ENCODE measurements around the gene NOTCH2. TPM values are rescaled to one million over a fixed set of nuclear protein-coding genes. Genes with fewer than 3 reads are reported as not detected.
"Not testable (repeated sequence)": the region's sequence is repeated elsewhere in the genome, so short reads cannot be mapped to it uniquely, and the experiment has no call there.

Gene NOTCH2
- total RNA-seq, 1 donor from 2014 or later: 259 TPM

GRCh38 chr1:120032253-120032652, 37.2 kb downstream of the NOTCH2 start:
- ATAC-seq (ENCODE audit: low read depth); CTCF ChIA-PET; intact Hi-C loops (cut with micrococcal nuclease): not testable (repeated sequence)

GRCh38 chr1:120023791-120024190, 45.7 kb downstream of the NOTCH2 start:
- intact Hi-C loops (cut with micrococcal nuclease); DNase-seq; POLR2A ChIA-PET; CTCF ChIA-PET; H3K36me3 Mint-ChIP-seq (ENCODE audit: low read depth); H3K27ac Mint-ChIP-seq; H3K27me3 Mint-ChIP-seq; H3K4me1 Mint-ChIP-seq; H3K4me3 Mint-ChIP-seq; H3K9me3 Mint-ChIP-seq; ATAC-seq (ENCODE audit: low read depth): not testable (repeated sequence)

More at GRCh38 chr1:120032253-120032652, 37.2 kb downstream of the NOTCH2 start:
- DNase-seq; POLR2A ChIA-PET; H3K4me1 Mint-ChIP-seq; H3K27ac Mint-ChIP-seq; H3K4me3 Mint-ChIP-seq; H3K36me3 Mint-ChIP-seq (ENCODE audit: low read depth); H3K9me3 Mint-ChIP-seq; H3K27me3 Mint-ChIP-seq: not testable (repeated sequence)

- H3K9me3 Mint-ChIP-seq; H3K4me1 Mint-ChIP-seq; ATAC-seq (ENCODE audit: low read depth); intact Hi-C loops (cut with micrococcal nuclease); H3K27me3 Mint-ChIP-seq; POLR2A ChIA-PET; H3K4me3 Mint-ChIP-seq; H3K27ac Mint-ChIP-seq; H3K36me3 Mint-ChIP-seq (ENCODE audit: low read depth); CTCF ChIA-PET; DNase-seq: not testable (repeated sequence)
Measured at GRCh38 chr1:120014978-120015377, 54.5 kb downstream of the NOTCH2 start.

GRCh38 chr1:120008320-120008719, 61.1 kb downstream of the NOTCH2 start:
- DNase-seq; H3K4me1 Mint-ChIP-seq; H3K27me3 Mint-ChIP-seq; CTCF ChIA-PET; ATAC-seq (ENCODE audit: low read depth); intact Hi-C loops (cut with micrococcal nuclease); H3K36me3 Mint-ChIP-seq (ENCODE audit: low read depth); H3K9me3 Mint-ChIP-seq; H3K27ac Mint-ChIP-seq; POLR2A ChIA-PET; H3K4me3 Mint-ChIP-seq: not testable (repeated sequence)

- H3K27ac Mint-ChIP-seq; H3K36me3 Mint-ChIP-seq (ENCODE audit: low read depth); H3K27me3 Mint-ChIP-seq; CTCF ChIA-PET; ATAC-seq (ENCODE audit: low read depth); H3K4me3 Mint-ChIP-seq; H3K9me3 Mint-ChIP-seq; intact Hi-C loops (cut with micrococcal nuclease); POLR2A ChIA-PET; DNase-seq; H3K4me1 Mint-ChIP-seq: not testable (repeated sequence)
Measured at GRCh38 chr1:120007850-120008249, 61.6 kb downstream of the NOTCH2 start.

GRCh38 chr1:120001035-120001434, 68.4 kb downstream of the NOTCH2 start:
- H3K9me3 Mint-ChIP-seq; H3K4me3 Mint-ChIP-seq; POLR2A ChIA-PET; intact Hi-C loops (cut with micrococcal nuclease); CTCF ChIA-PET; ATAC-seq (ENCODE audit: low read depth); DNase-seq; H3K4me1 Mint-ChIP-seq; H3K27ac Mint-ChIP-seq; H3K27me3 Mint-ChIP-seq: not testable (repeated sequence)
- peaks cover 28% of the 10 kb centered on the region for H3K36me3 Mint-ChIP-seq (ENCODE audit: low read depth)

- CTCF ChIA-PET: not testable (repeated sequence)
- peak; percentile 17 for DNase-seq
Measured at GRCh38 chr1:119996731-119997312, 72.6 kb downstream of the NOTCH2 start.

GRCh38 chr1:119995975-119996374, 73.5 kb downstream of the NOTCH2 start:
- Mint-ChIP-seq H3K4me1 (peaks cover 10% of the 10 kb centered on the region), H3K36me3 (ENCODE audit: low read depth) (peaks cover 12% of the 10 kb centered on the region)
- H3K27me3 Mint-ChIP-seq; H3K9me3 Mint-ChIP-seq; POLR2A ChIA-PET; CTCF ChIA-PET; DNase-seq; intact Hi-C loops (cut with micrococcal nuclease); H3K27ac Mint-ChIP-seq; ATAC-seq (ENCODE audit: low read depth); H3K4me3 Mint-ChIP-seq: not testable (repeated sequence)

More at GRCh38 chr1:119996731-119997312, 72.6 kb downstream of the NOTCH2 start:
- H3K27me3 Mint-ChIP-seq; intact Hi-C loops (cut with micrococcal nuclease); POLR2A ChIA-PET; ATAC-seq (ENCODE audit: low read depth); H3K9me3 Mint-ChIP-seq: not testable (repeated sequence)
- Mint-ChIP-seq H3K36me3 (ENCODE audit: low read depth) (peaks cover 18% of the 10 kb centered on the region), H3K4me3 (peak overlapping the region; percentile 16), H3K4me1 (peaks cover 10% of the 10 kb centered on the region), H3K27ac (peak overlapping the region; percentile 14)

- no peak for TF ChIP-seq CTCF (IDR thresholded peaks at IDR 0.05)
- Mint-ChIP-seq H3K4me3 (peak overlapping the region; percentile 47), H3K4me1 (peaks cover 31% of the 10 kb centered on the region), H3K27me3 (no peaks in the 10 kb centered on the region), H3K36me3 (ENCODE audit: low read depth) (peaks cover 42% of the 10 kb centered on the region), H3K9me3 (no peaks in the 10 kb centered on the region), H3K27ac (peak overlapping the region; percentile 68)
- no peak for DNase-seq
- intact Hi-C loops (cut with micrococcal nuclease): no loop called here
- ATAC-seq (ENCODE audit: low read depth): peak; percentile 86
- ChIA-PET CTCF (no interaction called here), POLR2A (no interaction called here)
Measured at GRCh38 chr1:119988306-119989062, 81.0 kb downstream of the NOTCH2 start.

All from activated B cell treated with CpG ODN at 0.5 μM for 24 hours (primary cell).